CD8-positive, alpha-beta memory T cell (primary cell): ENCODE results near the gene CD247. TPM values are rescaled to one million over a fixed set of nuclear protein-coding genes. Genes with fewer than 3 reads are reported as not detected.

Source experiments
- CTCF ChIA-PET: fragments of 350-600 bp; sonication (Branson Sonifier 250); formaldehyde crosslinking; loops from one replicate; lab custom pipeline; 2021; ENCODE audit warnings: antibody characterized with exemption; lab: Charles Lee
- POLR2A ChIA-PET: fragments of 350-600 bp; sonication (Branson Sonifier 250); formaldehyde crosslinking; loops from one replicate; lab custom pipeline; 2021; ENCODE audit warnings: antibody characterized with exemption; lab: Charles Lee
- DNase-seq, 5 donors: peaks; one replicate each; pipeline versions ENCODE4 v3.0.0 to v3.0.0-alpha.2; 2020 to 2022; ENCODE audit warnings: mixed read lengths in 1 of 5
- H3K27ac ChIP-seq: one replicate; pipeline ENCODE4 v1.7.0; 2013; ENCODE audit warnings: low read depth, mild to moderate bottlenecking, low read length, moderate library complexity
- H3K27me3 ChIP-seq: 2 replicates; pipeline ENCODE4 v1.7.0; 2013; ENCODE audit warnings: low read length, mild to moderate bottlenecking; ENCODE audit not compliant: insufficient read depth, poor library complexity, severe bottlenecking
- H3K36me3 ChIP-seq: 2 replicates; pipeline ENCODE4 v1.7.0; 2013; ENCODE audit warnings: mild to moderate bottlenecking, low read length, moderate library complexity; ENCODE audit not compliant: insufficient read depth
- H3K4me1 ChIP-seq: 2 replicates; pipeline ENCODE4 v1.7.0; 2013; ENCODE audit warnings: mild to moderate bottlenecking, low read length, moderate library complexity; ENCODE audit not compliant: insufficient read depth
- H3K4me3 ChIP-seq: 2 replicates; pipeline ENCODE4 v1.7.0; 2013; ENCODE audit warnings: mild to moderate bottlenecking, low read length
- H3K9me3 ChIP-seq: 2 replicates; pipeline ENCODE4 v1.7.0; 2013; ENCODE audit warnings: mild to moderate bottlenecking, low read length
- H3K27ac Mint-ChIP-seq, 8 donors: one replicate each; pipeline ENCODE4 v1.8.0; 2020 to 2021; ENCODE audit warnings: mixed read lengths in 8 of 8, mild to moderate bottlenecking in 6 of 8, inconsistent platforms in 3 of 8, moderate library complexity in 3 of 8
- H3K27me3 Mint-ChIP-seq, 2 donors: one replicate each; pipeline ENCODE4 v1.8.0; 2020 to 2021; ENCODE audit warnings: mixed read lengths in 2 of 2, mild to moderate bottlenecking in 1 of 2, moderate library complexity in 1 of 2
- H3K36me3 Mint-ChIP-seq, 3 donors: one replicate each; pipeline ENCODE4 v1.8.0; 2020 to 2021; ENCODE audit warnings: mixed read lengths in 3 of 3, inconsistent platforms in 1 of 3, mild to moderate bottlenecking in 1 of 3
- H3K4me1 Mint-ChIP-seq, 3 donors: one replicate each; pipeline ENCODE4 v1.8.0; 2020 to 2021; ENCODE audit warnings: mixed read lengths in 3 of 3, inconsistent platforms in 1 of 3, mild to moderate bottlenecking in 1 of 3
- H3K4me3 Mint-ChIP-seq, 7 donors: one replicate each; pipeline ENCODE4 v1.8.0; 2020 to 2021; ENCODE audit warnings: mixed read lengths in 7 of 7, mild to moderate bottlenecking in 6 of 7, moderate library complexity in 4 of 7, inconsistent platforms in 2 of 7
- H3K9me3 Mint-ChIP-seq, 5 donors: one replicate each; pipeline ENCODE4 v1.8.0; 2020 to 2022; ENCODE audit warnings: mixed read lengths in 5 of 5, mild to moderate bottlenecking in 3 of 5, moderate library complexity in 2 of 5, inconsistent platforms in 1 of 5
- polyA plus RNA-seq: library from polyadenylated mRNA; unstranded; fragments of 300-500 nt; fragmentation: Illumina TruSeq; gene quantifications from one replicate; pipeline ENCODE4 v1.2.3, GENCODE V29; 2021
- total RNA-seq, 2 experiments: library from RNA; stranded (reverse); gene quantifications; one replicate each; pipeline ENCODE4 v1.2.3, GENCODE V29; 2021

CD247 gene
- total and polyA plus RNA-seq, 3 experiments from 2014 or later, result 130 to 395 (median 133) TPM

GRCh38 chr1:167404161-167404888, 114.0 kb downstream of the CD247 start:
- Histone ChIP-seq H3K9me3 (no peaks in the 10 kb centered on the region), H3K27me3 (no peaks in the 10 kb centered on the region), H3K4me3 (no peak overlapping the region), H3K36me3 (no peaks in the 10 kb centered on the region), H3K27ac (no peak overlapping the region), H3K4me1 (no peaks in the 10 kb centered on the region)
- H3K4me3 Mint-ChIP-seq, result no peak overlapping the region
- peaks cover 0 to 41% (median 14%) of the 10 kb centered on the region in 3 donors for H3K36me3 Mint-ChIP-seq
- CTCF ChIA-PET, result interaction anchor here (1.0 to 1.1 kb wide), 3 partner anchors 12 to 139 kb away, joined by 3 to 8 read pairs (median 3); no protein-coding TSS in a partner anchor
- no peaks in the 10 kb centered on the region for H3K9me3 Mint-ChIP-seq
- H3K27ac Mint-ChIP-seq, result peak overlapping the region in 1 of 8 donors; percentile 10
- POLR2A ChIA-PET, result no interaction called here
- H3K4me1 Mint-ChIP-seq, result peaks cover 0 to 4% (median 3%) of the 10 kb centered on the region in 3 donors
- no peak for DNase-seq
- H3K27me3 Mint-ChIP-seq, result no peaks in the 10 kb centered on the region

DNA sequence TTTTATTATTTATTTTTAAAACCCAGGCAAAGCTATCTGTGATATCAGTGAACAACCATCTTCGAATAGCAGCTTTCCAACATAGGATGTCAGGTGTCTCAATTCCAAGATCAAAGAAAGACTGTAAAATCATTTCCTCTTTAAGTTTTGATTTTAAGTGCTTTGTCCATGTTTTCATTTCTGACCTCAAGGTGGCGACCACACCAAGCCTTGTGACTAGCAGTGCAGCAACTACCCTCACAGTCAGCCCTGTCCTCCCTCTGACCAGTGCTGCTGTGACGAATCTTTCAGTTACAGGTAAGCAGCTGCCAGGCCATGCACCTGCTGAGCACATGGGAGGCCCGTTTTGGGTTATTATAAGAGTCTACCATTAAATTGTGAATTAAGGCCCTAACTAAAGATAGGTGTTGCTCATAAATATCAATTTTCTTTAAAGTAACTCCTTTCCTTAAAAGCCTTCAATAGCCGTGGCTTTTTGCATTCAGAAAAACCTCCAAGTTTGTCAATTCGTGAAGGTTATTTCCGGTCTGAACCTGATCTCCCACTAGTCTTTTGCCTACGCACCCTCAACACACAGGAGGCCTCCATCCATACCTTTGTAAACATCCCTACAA, 117.0 kb downstream of the CD247 start:
- Histone ChIP-seq H3K4me3 (no peak overlapping the region), H3K27me3 (no peaks in the 10 kb centered on the region), H3K27ac (no peak overlapping the region), H3K9me3 (no peaks in the 10 kb centered on the region), H3K36me3 (no peaks in the 10 kb centered on the region), H3K4me1 (no peaks in the 10 kb centered on the region)
- H3K36me3 Mint-ChIP-seq, result peaks cover 0 to 57% (median 21%) of the 10 kb centered on the region in 3 donors
- H3K4me1 Mint-ChIP-seq, result peaks cover 0 to 4% (median 3%) of the 10 kb centered on the region in 3 donors
- ChIA-PET CTCF (interaction anchor here (0.7 to 3.1 kb wide), 17 partner anchors 10 to 162 kb away, joined by 3 to 64 read pairs (median 4); partner anchors contain the start of gene CD247), POLR2A (interaction anchor here (1.5 kb wide), 1 partner anchor 54 kb away, joined by 4 read pairs; no protein-coding TSS in a partner anchor)
- no peaks in the 10 kb centered on the region for H3K9me3 Mint-ChIP-seq
- peak; percentile 30 to 68 (median 41) for DNase-seq
- H3K4me3 Mint-ChIP-seq, result no peak overlapping the region
- no peaks in the 10 kb centered on the region for H3K27me3 Mint-ChIP-seq
- peak overlapping the region in 3 of 8 donors; percentile 9 to 32 (median 13) for H3K27ac Mint-ChIP-seq

DNA sequence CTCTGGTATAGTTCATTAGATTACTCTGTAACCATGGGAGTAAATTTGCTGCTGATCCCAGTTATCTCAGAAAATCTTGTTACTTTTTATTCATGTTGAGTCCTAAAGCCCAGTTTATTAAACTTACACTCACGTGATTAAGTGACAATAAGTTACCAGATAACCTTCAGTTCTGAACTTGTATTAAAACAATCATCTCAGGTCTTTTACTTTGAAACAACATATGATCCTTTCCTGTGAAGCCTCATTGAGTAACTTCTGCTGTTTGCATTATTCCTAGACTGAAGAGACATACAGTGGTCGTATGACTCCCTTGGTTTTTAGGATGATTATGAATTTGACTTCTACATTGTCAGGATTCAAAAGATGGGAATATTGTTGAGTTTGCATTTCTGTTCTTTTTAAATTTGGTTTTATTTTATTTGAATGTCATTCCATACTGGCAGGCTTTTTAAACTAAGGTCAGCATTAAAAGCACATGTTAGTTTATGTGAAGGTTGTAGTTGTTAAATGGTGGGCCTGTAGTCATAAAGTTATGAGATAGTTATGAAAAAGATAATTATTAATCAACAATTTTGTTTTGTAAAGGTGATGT, 117.9 kb downstream of the CD247 start:
- H3K9me3 ChIP-seq, result no peaks in the 10 kb centered on the region
- POLR2A ChIA-PET, result interaction anchor here (0.6 kb wide), 1 partner anchor 242 kb away, joined by 6 read pairs; no protein-coding TSS in a partner anchor
- CTCF ChIA-PET, result interaction anchor here (0.7 to 3.1 kb wide), 12 partner anchors 11 to 141 kb away, joined by 3 to 64 read pairs (median 8); partner anchors contain the start of gene CD247
- no peaks in the 10 kb centered on the region for H3K27me3 ChIP-seq
- peak overlapping the region in 1 of 8 donors; percentile 36 for H3K27ac Mint-ChIP-seq
- H3K27ac ChIP-seq, result no peak overlapping the region
- H3K36me3 Mint-ChIP-seq, result peaks cover 0 to 57% (median 14%) of the 10 kb centered on the region in 3 donors
- no peak for DNase-seq
- H3K4me1 Mint-ChIP-seq, result peaks cover 0 to 4% (median 3%) of the 10 kb centered on the region in 3 donors
- no peak overlapping the region for H3K4me3 ChIP-seq
- H3K27me3 Mint-ChIP-seq, result no peaks in the 10 kb centered on the region
- no peaks in the 10 kb centered on the region for H3K9me3 Mint-ChIP-seq
- no peaks in the 10 kb centered on the region for H3K36me3 ChIP-seq
- no peak overlapping the region for H3K4me3 Mint-ChIP-seq
- H3K4me1 ChIP-seq, result no peaks in the 10 kb centered on the region

- Mint-ChIP-seq H3K27ac (no peak overlapping the region), H3K27me3 (no peaks in the 10 kb centered on the region), H3K4me3 (no peak overlapping the region), H3K4me1 (no peaks in the 10 kb centered on the region), H3K9me3 (no peaks in the 10 kb centered on the region), H3K36me3 (peaks cover 0 to 35% (median 8%) of the 10 kb centered on the region in 3 donors)
- CTCF ChIA-PET, result interaction anchor here (1.2 to 1.3 kb wide), 2 partner anchors 13 to 16 kb away, joined by 3 read pairs; no protein-coding TSS in a partner anchor
- no peaks in the 10 kb centered on the region for H3K36me3 ChIP-seq
- no peaks in the 10 kb centered on the region for H3K27me3 ChIP-seq
- no peaks in the 10 kb centered on the region for H3K9me3 ChIP-seq
- H3K4me1 ChIP-seq, result no peaks in the 10 kb centered on the region
- no peak overlapping the region for H3K4me3 ChIP-seq
- DNase-seq, result no peak
- POLR2A ChIA-PET, result interaction anchor here (0.5 kb wide), 1 partner anchor 11 kb away, joined by 3 read pairs; no protein-coding TSS in a partner anchor
- H3K27ac ChIP-seq, result no peak overlapping the region
These were observed 126.1 kb downstream of the CD247 start for GRCh38 chr1:167392200-167392696.

DNA sequence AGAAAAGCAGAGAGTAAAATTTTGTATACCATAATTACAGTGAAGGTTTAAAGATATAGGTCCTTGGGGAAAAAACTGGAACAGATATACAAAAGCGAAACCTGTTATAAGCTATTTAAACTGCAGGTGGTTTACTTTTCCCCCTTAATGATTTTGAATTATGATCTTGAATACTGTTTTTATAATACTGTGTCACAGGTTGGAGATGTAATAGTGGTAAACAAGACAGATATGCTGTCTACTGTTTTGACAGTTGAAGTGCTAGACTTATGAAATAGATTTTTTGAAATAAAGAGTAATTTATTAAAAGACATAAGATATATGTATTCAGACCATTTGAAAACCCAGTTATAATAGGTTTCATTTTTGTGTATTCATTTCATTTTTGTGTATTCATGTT, 129.4 kb downstream of the CD247 start:
- Mint-ChIP-seq H3K4me1 (no peaks in the 10 kb centered on the region), H3K9me3 (no peaks in the 10 kb centered on the region), H3K4me3 (no peak overlapping the region), H3K36me3 (peaks cover 0 to 48% (median 22%) of the 10 kb centered on the region in 3 donors), H3K27me3 (no peaks in the 10 kb centered on the region), H3K27ac (no peak overlapping the region)
- Histone ChIP-seq H3K4me3 (no peak overlapping the region), H3K27ac (no peak overlapping the region), H3K9me3 (no peaks in the 10 kb centered on the region), H3K36me3 (peaks cover 9% of the 10 kb centered on the region), H3K27me3 (no peaks in the 10 kb centered on the region), H3K4me1 (no peaks in the 10 kb centered on the region)
- ChIA-PET CTCF (interaction anchor here (0.6 to 1.2 kb wide), 2 partner anchors 145 to 152 kb away, joined by 3 to 4 read pairs; no protein-coding TSS in a partner anchor), POLR2A (no interaction called here)
- DNase-seq, result no peak

GRCh38 chr1:167387251-167387910, 130.9 kb downstream of the CD247 start:
- peaks cover 3 to 53% (median 27%) of the 10 kb centered on the region in 3 donors for H3K36me3 Mint-ChIP-seq
- Histone ChIP-seq H3K9me3 (no peaks in the 10 kb centered on the region), H3K36me3 (peaks cover 9% of the 10 kb centered on the region), H3K4me3 (no peak overlapping the region), H3K27me3 (no peaks in the 10 kb centered on the region), H3K4me1 (no peaks in the 10 kb centered on the region), H3K27ac (no peak overlapping the region)
- H3K27me3 Mint-ChIP-seq, result no peaks in the 10 kb centered on the region
- H3K27ac Mint-ChIP-seq, result peak overlapping the region in 1 of 8 donors; percentile 10
- H3K4me1 Mint-ChIP-seq, result no peaks in the 10 kb centered on the region
- no peaks in the 10 kb centered on the region for H3K9me3 Mint-ChIP-seq
- ChIA-PET POLR2A (no interaction called here), CTCF (interaction anchor here (1.1 kb wide), 1 partner anchor 14 kb away, joined by 3 read pairs; no protein-coding TSS in a partner anchor)
- no peak overlapping the region for H3K4me3 Mint-ChIP-seq
- no peak for DNase-seq
